Measurements from ENCODE around the gene AKAP12.

The AKAP12 gene, protein sequence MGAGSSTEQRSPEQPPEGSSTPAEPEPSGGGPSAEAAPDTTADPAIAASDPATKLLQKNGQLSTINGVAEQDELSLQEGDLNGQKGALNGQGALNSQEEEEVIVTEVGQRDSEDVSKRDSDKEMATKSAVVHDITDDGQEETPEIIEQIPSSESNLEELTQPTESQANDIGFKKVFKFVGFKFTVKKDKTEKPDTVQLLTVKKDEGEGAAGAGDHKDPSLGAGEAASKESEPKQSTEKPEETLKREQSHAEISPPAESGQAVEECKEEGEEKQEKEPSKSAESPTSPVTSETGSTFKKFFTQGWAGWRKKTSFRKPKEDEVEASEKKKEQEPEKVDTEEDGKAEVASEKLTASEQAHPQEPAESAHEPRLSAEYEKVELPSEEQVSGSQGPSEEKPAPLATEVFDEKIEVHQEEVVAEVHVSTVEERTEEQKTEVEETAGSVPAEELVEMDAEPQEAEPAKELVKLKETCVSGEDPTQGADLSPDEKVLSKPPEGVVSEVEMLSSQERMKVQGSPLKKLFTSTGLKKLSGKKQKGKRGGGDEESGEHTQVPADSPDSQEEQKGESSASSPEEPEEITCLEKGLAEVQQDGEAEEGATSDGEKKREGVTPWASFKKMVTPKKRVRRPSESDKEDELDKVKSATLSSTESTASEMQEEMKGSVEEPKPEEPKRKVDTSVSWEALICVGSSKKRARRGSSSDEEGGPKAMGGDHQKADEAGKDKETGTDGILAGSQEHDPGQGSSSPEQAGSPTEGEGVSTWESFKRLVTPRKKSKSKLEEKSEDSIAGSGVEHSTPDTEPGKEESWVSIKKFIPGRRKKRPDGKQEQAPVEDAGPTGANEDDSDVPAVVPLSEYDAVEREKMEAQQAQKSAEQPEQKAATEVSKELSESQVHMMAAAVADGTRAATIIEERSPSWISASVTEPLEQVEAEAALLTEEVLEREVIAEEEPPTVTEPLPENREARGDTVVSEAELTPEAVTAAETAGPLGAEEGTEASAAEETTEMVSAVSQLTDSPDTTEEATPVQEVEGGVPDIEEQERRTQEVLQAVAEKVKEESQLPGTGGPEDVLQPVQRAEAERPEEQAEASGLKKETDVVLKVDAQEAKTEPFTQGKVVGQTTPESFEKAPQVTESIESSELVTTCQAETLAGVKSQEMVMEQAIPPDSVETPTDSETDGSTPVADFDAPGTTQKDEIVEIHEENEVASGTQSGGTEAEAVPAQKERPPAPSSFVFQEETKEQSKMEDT (N-terminal part only)

DNA sequence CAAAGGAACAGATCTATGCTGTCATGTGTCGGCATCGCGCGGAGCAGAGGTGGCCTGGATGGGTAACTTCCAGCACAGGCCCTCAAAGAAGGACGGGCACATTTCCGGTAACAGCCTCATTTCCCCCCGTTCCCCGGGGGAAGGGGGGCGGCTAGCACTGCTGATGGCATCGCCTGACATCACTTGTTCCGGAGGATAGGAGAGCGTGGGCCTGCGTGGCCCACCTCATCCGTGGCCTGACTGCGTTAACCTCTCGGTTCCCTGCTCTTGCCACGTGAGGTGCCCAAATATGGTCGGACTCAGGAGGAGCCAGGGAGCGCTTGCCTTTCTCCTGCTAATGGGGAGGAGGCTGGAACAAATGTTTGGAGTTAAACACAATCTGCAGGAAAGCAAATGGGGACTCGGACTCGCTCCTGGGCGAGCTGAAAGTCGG, at the start of gene AKAP12:
Gene AKAP12 (plus strand): TSS at position 365 of the 433 bp plus-strand sequence. CDS start 596 bp downstream, outside the sequence.
- no peak for DNase-seq (ENCODE audit: low read depth)

DNA sequence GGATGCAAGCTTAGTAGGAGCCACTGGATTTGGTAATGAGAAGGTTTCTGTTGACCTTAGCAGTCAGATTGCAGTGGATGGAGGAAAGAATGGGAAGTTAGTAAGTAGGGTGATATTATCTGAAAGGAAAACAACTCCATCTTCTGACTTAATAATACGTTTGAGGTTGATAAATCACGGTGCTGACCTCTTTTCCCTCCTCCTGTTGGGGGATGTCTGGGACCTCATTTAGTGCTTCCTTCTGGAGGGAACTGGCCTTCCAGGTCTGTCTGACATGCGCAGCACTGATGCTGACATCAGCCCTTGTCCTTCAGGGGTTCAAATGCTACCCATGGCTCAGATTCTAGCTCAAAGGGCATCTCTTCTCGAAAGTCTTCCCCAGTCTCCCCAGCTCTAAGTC, 48.2 kb upstream of the AKAP12 start:
- no peak for DNase-seq (ENCODE audit: low read depth)

DNA sequence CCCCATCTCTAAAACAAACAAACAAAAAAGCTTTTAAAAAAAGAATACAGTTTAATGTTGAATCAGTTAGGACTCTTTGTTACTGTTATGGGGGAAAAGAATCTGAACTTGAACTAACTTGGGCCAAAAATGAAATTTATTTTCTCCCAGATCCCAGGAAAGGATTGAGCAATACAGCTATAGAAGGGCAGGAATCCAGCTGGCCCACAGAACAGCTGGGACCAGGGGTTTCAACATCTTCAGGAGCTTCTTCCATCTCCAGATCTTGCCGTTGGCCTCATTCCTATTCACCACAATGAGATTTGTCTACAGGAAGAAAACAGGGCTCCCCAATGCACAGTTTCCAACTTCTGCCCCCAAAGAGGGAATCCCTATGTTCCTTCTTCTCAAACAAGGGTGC, 43.2 kb upstream of the AKAP12 start:
- no peak for DNase-seq (ENCODE audit: low read depth)

DNA sequence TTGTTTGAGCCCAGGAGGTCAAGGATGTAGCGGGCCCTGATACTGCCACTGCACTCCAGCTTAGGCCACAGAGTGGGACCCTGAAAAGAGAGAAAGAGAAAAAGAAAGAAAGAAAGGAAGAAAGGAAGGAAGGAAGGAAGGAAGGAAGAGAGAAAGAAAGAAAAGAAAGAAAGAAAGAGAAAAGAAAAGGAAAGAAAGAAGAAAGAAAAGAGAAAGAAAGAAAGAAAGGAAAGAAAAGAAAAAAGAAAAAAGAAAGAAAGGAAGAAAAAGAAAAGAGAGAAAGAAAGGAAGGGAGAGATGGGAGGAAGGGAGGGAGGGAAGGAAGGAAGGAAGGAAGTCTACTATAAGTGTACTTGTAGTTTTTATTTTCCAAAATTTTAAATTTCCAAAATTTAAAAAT, 42.2 kb upstream of the AKAP12 start:
- no peak for DNase-seq (ENCODE audit: low read depth)

DNA sequence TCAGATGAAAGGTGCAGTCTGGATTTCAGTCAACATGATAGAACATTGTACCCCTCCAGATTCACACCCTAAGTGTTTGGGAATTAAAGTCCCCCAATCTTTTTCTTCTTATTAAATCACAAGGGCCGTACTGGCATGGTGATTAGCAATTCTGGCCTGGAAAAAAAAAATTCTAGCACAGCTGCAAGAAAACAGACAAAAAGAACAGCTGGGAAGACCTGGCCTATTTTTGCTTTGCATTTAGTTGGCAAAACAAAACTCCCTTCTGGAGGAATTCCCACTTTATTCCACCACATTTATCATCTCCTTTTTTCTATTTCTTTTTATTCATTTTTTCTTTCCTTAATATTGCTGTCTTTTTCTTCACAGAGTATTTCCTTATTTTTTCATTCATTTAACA, 39.8 kb upstream of the AKAP12 start:
- DNase-seq (ENCODE audit: low read depth) = no peak

DNA sequence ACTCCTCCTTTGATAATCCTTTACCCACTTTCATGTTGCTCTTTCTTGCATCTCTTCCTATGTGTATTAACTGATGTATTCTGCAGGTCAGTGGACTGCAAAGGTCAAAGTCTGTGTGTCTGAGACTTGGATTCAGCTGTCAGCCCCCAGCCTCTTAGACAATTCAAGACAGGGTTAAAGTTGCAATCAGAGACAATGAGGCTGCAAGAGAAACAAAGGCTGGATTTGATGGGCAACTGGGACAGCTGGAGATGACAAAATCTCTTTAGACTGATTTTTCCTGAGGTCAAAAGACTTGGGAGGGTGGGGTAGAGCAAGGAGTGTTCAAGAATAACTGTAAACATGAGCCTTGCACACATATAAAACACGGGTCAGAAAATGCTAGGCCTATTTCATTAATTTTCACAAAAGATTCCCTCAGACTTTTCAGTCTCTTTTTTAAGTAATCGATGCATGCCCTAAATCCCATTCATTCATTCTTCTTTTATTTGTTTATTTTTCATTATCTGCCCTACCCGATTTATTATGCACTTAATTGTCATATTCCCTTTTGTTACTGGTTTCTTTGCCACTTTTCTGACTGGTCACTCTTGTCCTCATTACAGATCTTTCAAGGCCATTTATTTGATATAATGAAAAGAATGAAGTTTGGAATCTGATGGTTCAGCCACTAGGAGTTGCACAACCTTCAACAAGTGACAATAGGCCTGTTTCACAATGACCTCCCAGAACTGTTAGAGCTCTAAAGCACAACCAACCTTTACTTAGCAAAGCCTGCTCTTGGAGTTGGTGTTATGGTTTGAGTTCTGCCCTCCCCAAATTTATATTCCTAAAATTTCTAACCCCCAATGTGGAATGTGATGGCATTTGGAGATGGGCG, 33.8 kb upstream of the AKAP12 start:
- DNase-seq (ENCODE audit: low read depth) = no peak

DNA sequence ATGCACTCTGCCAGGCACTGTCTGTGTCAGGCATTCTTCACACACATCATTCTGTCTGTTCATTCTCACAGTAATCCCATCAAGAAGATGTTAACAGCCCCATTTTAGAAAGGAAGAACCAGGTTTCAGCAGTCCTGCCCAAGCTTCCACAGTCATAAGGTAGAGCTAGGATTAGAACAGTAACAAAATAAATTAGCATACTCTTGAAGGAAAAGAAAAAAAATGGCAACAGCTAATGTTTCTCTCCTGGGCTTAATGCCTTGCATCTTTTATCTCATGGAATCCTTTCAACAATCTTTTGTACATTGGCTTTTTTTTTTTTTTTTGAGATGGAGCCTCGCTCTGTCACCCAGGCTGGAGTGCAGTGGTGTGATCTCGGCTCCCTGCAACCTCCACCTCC, 32.1 kb upstream of the AKAP12 start:
- DNase-seq (ENCODE audit: low read depth) = no peak

DNA sequence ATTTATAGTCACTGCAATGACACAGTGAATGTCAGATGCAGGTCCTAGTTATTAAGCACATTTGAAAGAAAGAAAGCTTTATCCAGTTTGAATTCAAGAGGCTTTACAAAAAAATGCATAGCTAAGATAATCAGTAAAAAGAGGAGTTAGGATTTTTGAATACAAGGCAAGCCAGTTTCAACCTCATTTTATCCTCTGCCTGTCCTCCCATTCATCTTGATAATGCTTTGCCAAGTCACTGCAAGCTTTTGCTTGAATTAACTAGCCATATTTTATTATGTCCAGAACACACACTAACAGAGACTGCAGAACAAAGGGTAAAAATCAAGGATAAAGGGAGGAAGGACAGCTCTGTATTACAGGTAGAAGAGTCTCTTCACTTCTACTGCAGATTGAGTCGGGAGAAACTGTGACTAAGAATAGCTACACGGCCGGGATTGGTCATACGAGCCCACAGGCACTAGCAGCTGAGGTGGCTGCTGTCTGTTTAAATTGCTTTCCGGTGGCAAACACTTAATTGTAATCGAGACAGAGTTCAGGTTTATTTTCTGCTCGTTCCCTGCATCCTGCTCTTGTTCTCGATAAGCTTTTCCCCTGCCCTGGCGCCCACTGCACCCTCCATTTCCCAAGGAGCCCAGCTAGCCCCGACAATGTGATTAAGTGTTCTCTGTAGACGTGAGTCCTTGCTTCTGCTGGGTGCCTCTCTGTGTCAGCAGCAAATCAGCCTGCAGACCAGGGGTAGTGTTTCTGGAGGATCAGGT, 30.5 kb upstream of the AKAP12 start:
- no peak for DNase-seq (ENCODE audit: low read depth)

DNA sequence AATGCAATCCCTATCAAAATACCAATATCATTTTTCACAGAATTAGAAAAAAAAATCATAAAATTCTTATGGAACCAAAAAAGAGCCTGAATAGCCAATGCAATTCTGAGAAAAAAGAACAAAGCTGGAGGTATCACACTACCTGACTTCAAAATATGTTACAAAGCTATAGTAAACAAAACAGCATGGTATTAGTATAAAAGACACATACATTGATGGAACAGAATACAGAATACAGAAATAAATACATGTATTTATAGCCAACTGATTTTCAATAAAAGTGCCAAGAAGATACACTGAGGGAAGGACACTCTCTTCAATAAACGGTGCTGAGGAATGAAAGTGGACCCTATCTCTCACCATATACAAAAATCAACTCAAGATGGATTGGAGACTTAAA, 28.7 kb upstream of the AKAP12 start:
- no peak for DNase-seq (ENCODE audit: low read depth)

DNA sequence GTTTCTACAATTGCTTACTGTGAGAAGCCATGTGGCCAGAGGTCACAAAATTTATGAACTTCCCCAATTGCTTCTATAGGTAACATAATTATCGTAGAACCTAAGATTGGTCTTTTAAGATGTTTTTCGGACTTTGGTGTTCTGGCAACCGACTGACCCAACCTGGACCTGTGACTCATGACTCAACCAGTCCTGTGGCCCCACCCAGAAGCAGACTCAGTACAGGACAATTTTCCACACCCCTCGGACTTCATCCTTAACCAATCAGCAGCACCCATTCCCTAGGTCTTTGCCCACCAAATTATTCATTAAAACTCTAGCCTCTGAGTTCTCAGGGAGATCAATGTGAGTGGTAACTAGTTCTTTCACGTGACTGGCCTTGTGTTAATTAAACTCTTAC, 26.4 kb upstream of the AKAP12 start:
- DNase-seq (ENCODE audit: low read depth) = no peak

DNA sequence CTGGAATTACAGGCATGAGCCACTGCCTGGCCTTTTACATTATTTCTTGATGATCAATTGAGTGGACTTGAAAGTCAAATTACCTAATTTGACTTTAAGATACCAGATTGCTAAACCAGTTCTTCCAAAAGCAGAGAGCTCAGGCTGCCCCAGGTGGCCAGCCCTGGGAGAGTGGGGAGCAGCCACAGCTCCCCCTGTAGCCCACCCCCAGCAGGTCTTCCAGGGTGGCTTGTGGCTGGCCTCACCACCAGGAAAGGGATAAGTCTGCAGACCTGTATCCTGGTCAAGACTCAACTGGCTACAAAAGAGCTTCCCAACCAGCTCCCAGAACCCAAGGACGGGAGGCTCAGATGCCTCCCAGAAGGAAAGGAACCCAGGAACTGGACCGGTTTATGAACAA, 23.8 kb upstream of the AKAP12 start:
- DNase-seq (ENCODE audit: low read depth) = no peak

DNA sequence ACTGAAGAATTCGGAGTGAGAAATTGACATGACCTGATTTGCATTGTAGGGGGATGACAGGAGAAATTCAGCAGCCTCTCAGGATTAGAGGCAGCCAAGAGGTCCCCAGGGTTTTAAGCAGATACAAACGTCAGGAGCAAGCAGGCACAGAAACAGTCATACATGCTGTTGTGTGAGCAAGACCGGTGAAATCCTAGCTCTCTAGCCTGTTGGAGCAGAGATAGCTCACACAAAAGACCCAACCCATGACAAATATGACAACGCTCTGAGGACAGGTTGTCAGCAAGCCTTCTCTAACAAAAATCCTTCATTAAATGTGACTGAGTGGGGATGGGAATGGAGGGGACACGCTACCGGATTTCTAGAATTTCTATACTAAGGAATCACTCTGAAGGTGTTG, 23.0 kb upstream of the AKAP12 start:
- no peak for DNase-seq (ENCODE audit: low read depth)

DNA sequence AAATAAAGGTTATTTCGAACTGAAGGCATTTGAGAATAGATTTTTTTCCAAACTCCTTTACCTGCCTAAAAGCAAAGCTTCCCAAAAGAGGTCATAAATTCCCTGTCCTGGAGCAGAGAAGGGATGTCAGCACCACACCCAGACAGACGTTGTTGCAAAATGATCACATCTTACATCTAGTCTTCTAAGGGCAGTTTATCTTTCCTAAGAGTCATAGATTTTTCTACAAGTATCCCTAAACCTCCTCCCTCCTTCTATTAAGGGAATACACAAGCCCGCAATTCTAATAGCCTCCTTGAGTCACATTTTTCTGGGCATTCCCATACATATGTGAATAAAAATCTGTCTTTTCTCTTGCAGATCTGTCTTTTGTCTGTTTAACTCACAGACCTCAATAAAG, 20.6 kb upstream of the AKAP12 start:
- no peak for DNase-seq (ENCODE audit: low read depth)

DNA sequence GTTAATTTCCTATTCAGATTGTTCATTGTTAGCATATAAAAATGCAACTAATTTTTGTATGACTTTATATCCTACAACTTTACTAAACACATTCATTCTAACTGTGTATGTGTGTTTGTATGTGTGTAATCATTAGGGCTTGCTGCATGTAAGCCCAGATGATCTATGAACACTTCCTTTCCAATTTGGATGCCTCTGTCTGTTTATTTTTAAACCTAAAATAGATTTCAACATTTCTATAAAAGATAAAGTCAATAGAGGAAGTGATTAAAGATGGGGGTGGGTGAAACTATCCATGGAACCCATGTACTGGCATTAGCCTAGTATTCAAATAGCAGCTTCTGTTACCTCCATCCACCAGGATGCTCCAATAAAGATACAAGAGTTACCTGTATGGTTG, 15.7 kb upstream of the AKAP12 start:
- DNase-seq (ENCODE audit: low read depth) = no peak

DNA sequence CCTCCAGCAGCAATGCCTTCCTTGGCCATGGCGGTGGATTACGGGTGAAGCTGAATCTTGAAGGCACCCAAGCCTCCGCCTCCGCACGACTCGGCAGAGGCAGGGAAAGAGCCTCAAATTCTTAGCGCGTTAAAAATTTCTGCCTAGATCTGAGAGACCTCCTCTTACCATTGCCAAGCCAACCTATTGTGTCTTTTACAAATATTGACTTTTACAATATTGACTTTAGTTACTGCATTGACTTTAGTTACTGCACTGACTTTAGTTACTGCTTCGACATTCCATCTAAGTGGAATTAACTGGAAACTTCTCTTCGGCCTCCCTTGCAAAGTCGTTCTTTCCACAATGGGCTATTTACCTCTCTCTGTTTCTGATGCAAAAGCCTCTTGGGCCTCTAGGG, 13.8 kb upstream of the AKAP12 start:
- DNase-seq (ENCODE audit: low read depth) = no peak

DNA sequence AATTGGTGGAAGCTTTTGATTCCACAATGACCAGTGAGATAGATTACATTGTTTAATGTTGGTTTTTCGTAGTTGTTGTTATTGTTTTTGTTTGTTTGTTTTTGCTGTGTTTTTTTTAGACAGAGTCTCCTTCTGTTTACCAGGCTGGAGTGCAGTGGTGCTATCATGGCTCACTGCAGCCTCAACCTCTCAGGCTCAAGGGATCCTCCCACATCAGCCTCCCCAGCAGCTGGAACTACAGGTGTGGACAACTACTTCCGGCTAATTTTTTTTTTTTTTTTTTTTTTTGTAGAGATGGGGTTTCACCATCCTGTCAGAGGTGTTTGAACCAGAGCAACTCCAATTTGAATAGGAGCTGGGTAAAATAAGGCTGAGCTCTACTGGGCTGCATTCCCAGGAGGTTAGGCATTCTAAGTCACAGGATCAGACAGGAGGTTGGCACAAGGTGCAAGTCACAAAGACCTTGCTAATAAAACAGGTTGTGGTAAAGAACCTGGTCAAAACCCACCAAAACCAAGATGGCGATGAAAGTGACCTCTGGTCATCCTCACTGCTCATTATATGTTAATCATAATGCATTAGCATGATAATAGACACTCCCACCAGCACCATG, 10.9 kb upstream of the AKAP12 start:
- DNase-seq (ENCODE audit: low read depth) = no peak

DNA sequence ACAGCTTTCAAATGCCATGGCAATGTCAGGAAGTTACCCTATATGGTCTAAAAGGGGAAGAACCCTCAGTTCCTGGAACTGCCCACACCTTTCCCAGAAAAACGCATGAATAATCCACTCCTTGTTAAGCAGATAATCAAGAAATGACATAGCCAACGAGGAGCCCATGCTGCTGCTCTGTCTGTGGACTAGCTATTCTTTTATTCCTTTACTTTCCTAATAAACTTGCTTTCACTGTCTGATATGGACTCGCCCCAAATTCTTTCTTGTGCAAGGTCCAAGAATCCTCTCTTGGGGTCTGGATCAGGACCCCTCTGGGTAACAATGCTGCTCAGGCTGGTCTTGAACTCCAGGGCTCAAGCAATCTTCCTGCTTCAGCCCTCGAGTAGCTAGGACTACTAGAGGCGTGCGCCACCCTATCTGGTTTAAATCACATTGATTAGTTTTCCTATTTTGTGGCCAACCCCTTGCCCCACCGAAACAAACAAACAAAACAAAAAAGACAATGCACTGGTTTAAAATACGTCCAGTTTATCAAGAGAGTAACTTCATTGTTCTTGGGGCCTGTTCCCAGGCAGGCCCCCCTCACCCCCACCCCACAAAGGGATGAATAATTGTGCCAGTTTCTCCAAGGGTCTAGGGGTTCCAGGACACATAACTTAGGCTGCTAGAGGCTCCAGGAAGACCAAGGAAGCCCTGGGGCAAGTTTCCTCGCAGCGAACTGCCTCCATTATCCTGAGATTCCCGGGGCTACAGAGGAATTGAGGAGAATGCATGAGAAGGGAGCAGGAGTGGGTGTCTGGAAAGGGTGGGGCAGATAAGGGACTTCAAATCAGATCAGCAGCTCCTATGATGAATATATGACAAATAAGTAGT, 10.1 kb upstream of the AKAP12 start:
- no peak for DNase-seq (ENCODE audit: low read depth)

DNA sequence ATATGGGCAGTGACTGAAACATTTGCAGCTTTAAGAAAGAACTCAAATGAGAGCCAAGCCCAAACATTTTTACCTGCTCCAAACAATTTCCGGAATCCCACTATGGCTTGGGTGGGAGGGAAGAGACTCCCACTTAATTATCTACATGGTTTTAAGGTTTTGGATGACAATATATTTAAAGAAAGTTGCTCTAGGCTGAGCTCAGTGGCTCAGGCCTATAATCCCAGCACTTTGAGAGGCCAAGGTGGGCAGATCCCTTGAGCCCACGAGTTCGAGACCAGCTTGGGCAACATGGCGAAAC, 9.5 kb upstream of the AKAP12 start:
- no peak for DNase-seq (ENCODE audit: low read depth)

DNA sequence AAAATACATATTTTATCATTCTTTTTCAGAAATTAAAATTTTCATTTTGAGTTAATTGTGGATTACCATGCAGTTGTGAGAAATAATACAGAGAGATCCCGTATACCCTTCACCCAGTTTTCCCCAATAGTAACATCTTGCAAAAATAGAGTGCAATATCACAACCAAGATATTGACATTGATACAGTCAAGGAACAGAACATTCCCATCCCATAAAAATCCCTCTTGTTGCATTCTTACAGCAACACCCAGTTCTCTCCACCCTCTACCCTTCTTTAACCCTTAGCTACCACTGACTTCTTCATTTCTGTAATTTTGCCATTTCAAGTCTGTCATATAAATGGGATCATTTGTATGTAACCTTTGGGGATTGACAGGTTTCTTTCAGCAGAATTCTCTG, 6.9 kb upstream of the AKAP12 start:
- no peak for DNase-seq (ENCODE audit: low read depth)
